ACC112 (cell line): ENCODE results near the gene GRB10.

Experiments
- H2AFZ ChIP-seq: fragments of 200-600 bp; sonication (generic); one replicate; pipeline ENCODE4 v1.6.0; 2017; ENCODE audit warnings: antibody characterized with exemption, low read length; ENCODE audit not compliant: unreplicated experiment
- H3K27ac ChIP-seq: fragments of 200-600 bp; sonication (generic); 2 replicates; pipeline ENCODE4 v1.5.1; 2014; ENCODE audit warnings: low read depth, mild to moderate bottlenecking, antibody characterized with exemption, low read length, moderate library complexity
- H3K27me3 ChIP-seq: fragments of 200-600 bp; sonication (generic); 2 replicates; pipeline ENCODE4 v1.6.1; 2014; ENCODE audit warnings: mild to moderate bottlenecking, antibody characterized with exemption, low read length, moderate library complexity, mixed read lengths; ENCODE audit not compliant: insufficient read depth
- H3K36me3 ChIP-seq: fragments of 200-600 bp; sonication (generic); 2 replicates; pipeline ENCODE4 v1.6.1; 2016; ENCODE audit warnings: mild to moderate bottlenecking, antibody characterized with exemption, low read length, moderate library complexity, mixed read lengths; ENCODE audit not compliant: insufficient read depth
- H3K4me1 ChIP-seq: fragments of 200-600 bp; sonication (generic); one replicate; pipeline ENCODE4 v1.6.1; 2016; ENCODE audit warnings: low read length, mixed read lengths; ENCODE audit not compliant: insufficient read depth, unreplicated experiment, control insufficient read depth
- H3K4me3 ChIP-seq: fragments of 200-600 bp; sonication (generic); 2 replicates; pipeline ENCODE4 v1.5.1; 2014; ENCODE audit warnings: mild to moderate bottlenecking, low read depth, low read length
- H3K79me2 ChIP-seq: fragments of 200-600 bp; sonication (generic); one replicate; pipeline ENCODE4 v1.6.0; 2016; ENCODE audit warnings: low read length; ENCODE audit not compliant: control insufficient read depth, unreplicated experiment, insufficient read depth

GRB10 gene

DNA sequence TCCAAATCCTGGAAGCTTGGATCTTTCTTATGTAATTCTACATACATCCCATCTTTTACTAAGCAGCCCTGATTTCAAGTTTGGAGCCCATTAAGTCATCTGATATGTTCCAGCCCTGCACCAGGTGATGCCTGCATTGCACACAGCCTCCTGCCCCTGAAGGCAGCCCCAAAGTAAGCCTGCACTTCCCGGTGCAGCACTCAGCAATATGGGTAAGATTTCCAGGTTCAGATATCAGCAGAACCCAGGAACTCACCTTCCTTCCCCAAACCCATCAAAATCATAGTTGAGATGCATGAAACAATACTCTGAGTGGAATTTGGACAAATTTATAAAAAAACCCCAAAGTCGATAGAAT, 217.2 kb downstream of the GRB10 start:
- Histone ChIP-seq H3K27me3 (peaks cover 61% of the 10 kb centered on the region), H3K4me3 (no peak overlapping the region), H3K27ac (no peak overlapping the region), H2AFZ (no peak overlapping the region), H3K4me1 (no peaks in the 10 kb centered on the region), H3K36me3 (no peaks in the 10 kb centered on the region), H3K79me2 (no peaks in the 10 kb centered on the region)

DNA sequence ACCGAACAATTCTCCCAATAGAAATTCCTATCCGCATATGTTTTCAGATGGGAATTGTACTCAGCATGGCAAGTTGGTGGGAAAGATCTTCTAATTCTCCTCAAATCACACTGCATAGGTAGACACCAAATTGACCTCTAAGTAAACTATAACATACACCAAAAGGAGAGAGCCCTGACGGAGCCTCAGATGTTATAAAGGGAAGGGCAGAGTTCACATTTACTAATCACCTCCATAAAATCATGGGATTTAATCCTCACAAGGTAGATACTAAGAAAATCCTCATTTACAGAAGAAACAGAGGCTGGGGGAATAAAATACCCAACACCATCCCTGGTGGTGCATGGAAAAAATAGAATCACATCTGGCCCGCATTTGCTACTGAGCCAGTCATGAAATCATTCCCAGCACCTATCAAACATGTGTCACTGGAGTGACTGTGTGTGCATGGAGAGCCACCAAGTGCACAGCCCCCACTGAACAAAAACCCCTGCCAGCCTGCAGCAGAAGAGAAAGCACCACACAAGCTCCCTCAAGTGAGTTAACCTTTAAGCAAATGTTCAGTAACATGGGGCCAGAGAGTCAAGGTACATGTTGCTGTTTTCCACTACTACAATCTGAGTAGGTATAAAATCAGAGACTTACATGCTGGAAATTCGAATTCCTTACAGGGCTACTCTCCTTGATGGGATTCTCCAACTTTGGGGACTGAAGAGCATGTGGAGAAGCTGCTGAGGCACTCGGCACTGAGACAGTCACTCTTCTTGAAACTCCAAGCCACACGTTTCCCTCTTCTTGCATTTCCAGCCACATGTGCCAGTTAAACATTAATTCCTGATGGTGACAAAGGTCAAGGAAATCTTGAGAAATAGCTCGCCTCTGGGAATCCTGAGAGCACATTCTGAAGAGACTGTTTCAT, 217.8 kb downstream of the GRB10 start, which contains the start of gene DDC:
Gene DDC, minus strand, starts transcription at position 766 of the 919 bp plus-strand sequence. CDS start 21,320 bp downstream, outside the sequence.
- Histone ChIP-seq H3K36me3 (no peaks in the 10 kb centered on the region), H3K79me2 (no peaks in the 10 kb centered on the region), H3K4me3 (no peak within 1 kb of the TSS), H3K4me1 (no peaks in the 10 kb centered on the region), H2AFZ (no peak within 1 kb of the TSS), H3K27me3 (peaks cover 67% of the 10 kb centered on the region), H3K27ac (no peak within 1 kb of the TSS)

DNA sequence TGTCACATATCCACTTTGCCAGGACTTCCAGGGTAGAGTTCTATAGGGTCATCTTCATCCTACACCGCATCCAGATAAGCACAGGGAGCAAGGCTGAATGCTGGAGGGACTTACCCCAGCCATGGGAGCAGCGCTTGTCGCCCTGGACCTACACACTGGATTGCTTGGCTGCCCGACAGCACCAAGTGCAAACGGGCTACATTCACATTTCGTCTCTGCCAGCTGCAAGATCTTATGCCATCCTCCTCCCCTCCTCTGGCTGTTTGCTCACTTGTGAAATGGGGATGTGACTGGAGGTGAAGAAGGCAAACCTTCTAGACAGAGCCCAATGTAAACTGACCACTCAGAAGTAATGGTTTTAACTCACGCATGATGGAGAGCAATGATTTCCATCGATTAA, 218.5 kb downstream of the GRB10 start:
- Histone ChIP-seq H3K27me3 (peaks cover 70% of the 10 kb centered on the region), H3K27ac (no peak overlapping the region), H3K79me2 (no peaks in the 10 kb centered on the region), H3K4me3 (no peak overlapping the region), H3K36me3 (no peaks in the 10 kb centered on the region), H2AFZ (no peak overlapping the region), H3K4me1 (no peaks in the 10 kb centered on the region)

DNA sequence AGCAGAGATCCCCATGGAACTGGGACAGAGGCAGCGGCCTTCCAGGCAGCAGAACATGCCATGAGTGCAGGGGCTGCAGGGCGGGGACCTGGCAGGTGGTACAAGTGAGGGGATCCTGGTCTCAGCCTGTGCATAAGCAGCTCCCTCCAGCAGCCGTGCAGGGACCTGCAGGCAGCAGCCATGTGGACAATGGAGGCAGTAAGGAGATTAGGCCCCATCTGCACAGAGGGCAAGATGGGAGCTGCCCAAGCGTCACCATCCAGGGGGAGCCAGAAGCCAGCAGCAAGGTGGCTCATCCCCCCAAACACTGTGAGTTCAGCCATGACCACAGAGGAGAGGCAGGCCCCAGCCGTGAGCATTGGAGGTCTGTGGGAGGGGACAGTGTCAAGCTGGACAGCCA, 220.6 kb downstream of the GRB10 start:
- H3K27me3 ChIP-seq: peaks cover 76% of the 10 kb centered on the region

DNA sequence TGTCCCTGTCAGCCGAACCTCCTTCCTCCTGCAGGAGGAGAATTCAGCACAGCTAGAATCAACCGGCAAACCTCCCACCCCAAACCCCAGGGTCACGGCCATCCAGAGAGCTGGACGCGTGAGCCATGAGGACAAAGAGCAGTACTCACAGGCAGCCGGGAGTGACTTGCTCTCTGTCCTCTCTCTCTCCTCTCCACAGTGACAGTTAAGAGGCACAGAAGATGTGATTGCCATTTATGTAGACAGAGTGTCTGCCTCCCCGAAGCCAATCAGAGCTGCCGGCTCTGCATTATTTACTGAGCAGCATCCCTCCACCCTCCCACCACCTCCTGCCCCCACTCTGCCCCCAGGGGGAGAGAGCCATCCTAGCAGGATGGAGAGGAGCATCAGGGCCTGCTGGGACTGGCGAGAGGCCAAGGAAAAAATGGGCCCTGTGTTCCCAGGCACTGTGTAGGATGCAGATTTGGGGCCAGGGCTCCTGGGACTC, 221.8 kb downstream of the GRB10 start:
- Histone ChIP-seq H3K36me3 (no peaks in the 10 kb centered on the region), H3K79me2 (no peaks in the 10 kb centered on the region), H3K27ac (no peak overlapping the region), H3K27me3 (peaks cover 83% of the 10 kb centered on the region), H3K4me3 (no peak overlapping the region), H3K4me1 (no peaks in the 10 kb centered on the region), H2AFZ (no peak overlapping the region)

More for the DNA sequence above, 220.6 kb downstream of the GRB10 start:
- no peaks in the 10 kb centered on the region for H3K36me3 ChIP-seq
- no peaks in the 10 kb centered on the region for H3K79me2 ChIP-seq
- H3K27ac ChIP-seq: no peak overlapping the region
- H2AFZ ChIP-seq: no peak overlapping the region
- no peaks in the 10 kb centered on the region for H3K4me1 ChIP-seq
- no peak overlapping the region for H3K4me3 ChIP-seq

DNA sequence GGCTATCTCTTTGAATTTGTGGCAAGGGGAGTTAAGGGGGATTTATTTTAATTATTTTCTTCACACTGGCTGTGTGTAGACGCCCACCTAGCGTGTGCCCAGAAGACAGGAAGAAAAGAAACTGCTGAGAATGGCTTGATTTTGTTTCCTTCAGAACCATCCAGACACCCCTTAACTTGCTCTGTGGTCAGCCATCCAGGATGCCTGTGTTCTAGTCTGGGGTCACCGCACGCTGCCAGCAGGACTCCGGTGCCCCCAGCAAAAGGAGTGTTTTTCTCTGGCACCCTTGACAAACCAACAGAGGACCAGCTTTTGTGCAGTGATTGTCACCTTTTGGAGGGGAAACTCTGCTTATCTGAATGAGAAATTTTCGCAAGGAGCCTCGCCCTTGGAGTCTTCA, 222.8 kb downstream of the GRB10 start:
- H3K36me3 ChIP-seq: no peaks in the 10 kb centered on the region
- H2AFZ ChIP-seq: no peak overlapping the region
- H3K4me1 ChIP-seq: no peaks in the 10 kb centered on the region
- peaks cover 83% of the 10 kb centered on the region for H3K27me3 ChIP-seq
- no peak overlapping the region for H3K27ac ChIP-seq
- H3K4me3 ChIP-seq: no peak overlapping the region
- no peaks in the 10 kb centered on the region for H3K79me2 ChIP-seq

DNA sequence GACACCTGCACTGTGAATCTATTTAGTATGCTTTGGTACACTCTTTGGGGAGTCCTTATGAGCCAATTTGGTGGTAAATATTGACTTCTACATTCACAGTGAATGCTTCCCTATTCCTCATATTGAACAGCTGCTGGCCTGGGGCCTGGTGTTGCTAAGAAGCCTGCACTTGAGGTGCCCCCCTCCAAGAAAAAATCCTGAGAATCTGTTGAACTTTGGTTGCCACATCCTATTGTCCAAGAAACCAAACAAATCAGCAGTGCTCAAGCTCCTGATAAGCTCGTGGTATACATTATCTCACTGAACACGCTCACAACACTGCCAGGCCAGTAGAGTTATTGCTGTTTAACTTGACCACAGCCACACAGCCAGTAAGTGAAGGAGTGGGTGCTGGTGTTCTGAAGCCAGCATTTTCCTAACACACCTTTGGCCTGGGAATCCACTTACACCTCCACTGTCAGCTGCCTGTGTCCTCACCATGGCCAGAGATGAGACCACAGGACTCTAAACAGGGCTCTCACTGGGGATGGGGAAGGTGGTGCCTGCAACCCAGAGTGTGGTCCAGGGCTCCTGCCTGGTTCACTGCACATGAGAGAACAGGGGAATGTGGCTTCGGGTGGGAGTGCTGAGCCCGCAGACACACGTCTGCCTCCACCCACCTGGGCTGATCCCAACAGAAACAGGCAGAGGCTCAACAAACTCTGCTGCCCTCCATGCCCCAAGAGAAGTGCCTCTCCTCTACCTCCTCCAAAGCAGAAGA, 224.2 kb downstream of the GRB10 start:
- H2AFZ ChIP-seq: no peak overlapping the region
- no peak overlapping the region for H3K4me3 ChIP-seq
- peaks cover 82% of the 10 kb centered on the region for H3K27me3 ChIP-seq
- no peaks in the 10 kb centered on the region for H3K79me2 ChIP-seq
- H3K4me1 ChIP-seq: no peaks in the 10 kb centered on the region
- no peak overlapping the region for H3K27ac ChIP-seq
- H3K36me3 ChIP-seq: no peaks in the 10 kb centered on the region

DNA sequence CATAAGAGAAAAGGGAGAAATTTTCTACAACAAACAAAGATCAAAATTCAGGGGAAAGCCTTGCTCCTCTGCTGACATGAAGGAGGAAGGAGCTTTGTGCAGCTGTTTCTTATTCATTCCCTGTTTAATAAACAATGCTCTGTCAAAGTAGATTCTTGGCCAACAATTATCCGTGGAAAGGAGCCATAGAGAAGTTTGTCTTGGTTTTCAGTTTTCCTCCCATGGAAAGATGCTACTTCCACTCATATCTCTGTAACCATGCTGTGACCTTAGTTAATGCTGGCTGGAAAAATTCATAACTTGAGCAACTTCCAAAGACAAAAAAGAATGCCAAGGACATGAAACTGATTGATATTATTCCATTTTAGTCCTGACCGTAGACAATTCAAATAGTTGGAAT, 225.6 kb downstream of the GRB10 start:
- Histone ChIP-seq H3K36me3 (no peaks in the 10 kb centered on the region), H3K27me3 (peaks cover 84% of the 10 kb centered on the region), H3K27ac (no peak overlapping the region), H3K4me1 (no peaks in the 10 kb centered on the region), H2AFZ (no peak overlapping the region), H3K79me2 (no peaks in the 10 kb centered on the region), H3K4me3 (no peak overlapping the region)

DNA sequence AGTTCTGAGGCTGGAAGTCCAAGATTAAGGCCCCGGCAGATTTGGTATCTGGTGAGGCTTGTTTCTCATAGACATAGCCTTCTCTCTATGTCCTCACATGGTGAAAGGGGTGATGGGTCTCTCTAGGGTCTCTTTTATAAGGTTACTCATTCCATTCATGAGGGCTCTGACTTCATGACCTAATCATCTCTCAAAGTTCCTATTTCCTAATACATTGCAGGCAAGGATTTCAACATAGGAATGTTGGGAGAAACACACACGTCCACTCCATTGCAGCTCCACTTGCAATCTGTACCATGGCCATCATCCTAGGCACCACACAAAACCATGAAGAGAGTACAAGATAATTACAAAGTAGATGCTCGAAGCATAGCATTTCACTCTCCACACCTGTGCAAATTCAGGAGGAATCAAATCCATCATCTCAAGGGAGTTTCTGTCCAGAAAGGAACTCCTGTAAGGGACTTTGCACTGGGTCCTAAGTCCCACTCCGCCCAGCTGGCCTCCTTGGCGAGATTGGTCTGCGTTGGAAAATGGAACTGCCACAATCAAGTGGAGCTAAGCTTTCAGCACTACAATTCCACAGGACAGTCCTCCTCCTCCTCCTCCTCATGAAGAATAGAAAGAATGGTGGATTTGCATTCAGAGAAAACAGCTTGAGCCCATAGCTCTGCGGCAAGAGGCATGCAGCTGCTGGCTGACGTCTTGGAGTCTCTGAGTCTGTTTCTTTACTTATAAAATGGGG, 226.3 kb downstream of the GRB10 start:
- Histone ChIP-seq H3K27ac (no peak overlapping the region), H2AFZ (no peak overlapping the region), H3K4me1 (no peaks in the 10 kb centered on the region)

DNA sequence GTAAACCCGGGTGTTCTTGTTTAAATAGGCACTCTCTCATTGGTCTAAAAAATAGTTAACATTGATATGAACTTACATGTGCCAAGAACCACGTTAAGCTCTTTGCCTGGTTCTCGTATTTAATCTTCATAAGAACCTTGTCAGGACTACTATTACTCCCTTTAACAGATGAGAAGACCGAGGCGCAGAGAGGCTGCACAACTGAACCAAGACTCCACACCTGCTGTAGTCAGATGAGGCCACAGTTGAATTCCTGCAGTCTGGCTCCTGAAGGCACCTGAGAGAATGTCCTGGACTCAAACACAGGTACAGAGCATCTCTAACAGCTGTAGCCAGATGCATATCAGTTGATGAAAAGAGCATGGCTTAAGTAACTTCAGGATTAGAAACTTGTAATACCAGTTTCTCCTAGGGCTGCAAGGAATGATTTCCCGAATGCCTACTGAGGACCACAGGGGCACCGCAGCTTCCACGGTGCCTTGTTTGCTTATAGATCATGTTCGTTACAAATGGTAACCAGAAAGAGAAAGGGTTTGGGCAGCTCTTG, 227.0 kb downstream of the GRB10 start:
- H3K4me3 ChIP-seq: no peak overlapping the region
- no peak overlapping the region for H3K27ac ChIP-seq
- H3K27me3 ChIP-seq: peaks cover 78% of the 10 kb centered on the region
- no peak overlapping the region for H2AFZ ChIP-seq
- no peaks in the 10 kb centered on the region for H3K4me1 ChIP-seq
- no peaks in the 10 kb centered on the region for H3K79me2 ChIP-seq
- no peaks in the 10 kb centered on the region for H3K36me3 ChIP-seq

More for the DNA sequence above, 226.3 kb downstream of the GRB10 start:
- no peak overlapping the region for H3K4me3 ChIP-seq
- no peaks in the 10 kb centered on the region for H3K79me2 ChIP-seq
- no peaks in the 10 kb centered on the region for H3K36me3 ChIP-seq
- H3K27me3 ChIP-seq: peaks cover 84% of the 10 kb centered on the region
